ENCODE data around the gene MED22. TPM values are rescaled to one million over a fixed set of nuclear protein-coding genes. Genes with fewer than 3 reads are reported as not detected.
A peak's percentile ranks its signal among the peaks of the same experiment; 100 is the strongest.

Gene MED22
- total RNA-seq, 5 donors from 2014 or later (not counting 1 experiment from before 2014, with no cell fraction given), result 25.9 to 44.8 (median 40.7) TPM

DNA sequence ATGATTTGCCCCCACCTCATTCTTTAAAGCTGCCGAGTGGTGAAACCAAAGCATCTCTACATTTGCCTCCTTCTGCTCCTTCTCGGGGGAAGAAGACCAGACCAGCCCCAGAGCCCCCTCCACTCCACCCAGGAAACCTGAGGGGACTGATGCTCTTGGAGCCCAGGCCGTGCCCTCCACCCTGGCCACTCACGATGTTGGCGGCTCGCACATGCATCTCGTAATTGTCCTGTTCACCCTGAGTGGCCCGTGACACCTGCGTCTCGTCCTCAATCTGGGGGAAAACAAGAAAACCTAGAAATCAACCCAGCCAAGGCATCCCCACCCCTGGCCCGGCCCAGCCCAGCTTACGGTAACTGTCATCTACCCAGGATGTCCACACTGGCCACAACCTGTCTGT lies 3.0 kb downstream of the MED22 start:
- DNase-seq (no peak), ATAC-seq (replicated peaks in 1 of 4) (no peak)
- H3K4me1 ChIP-seq (ENCODE audit: control insufficient read depth in 1 of 2, extremely low read depth in 1 of 2, insufficient read depth in 2 of 2, low read length in 2 of 2), result peaks cover 13 to 57% of the 10 kb centered on the region in 2 experiments
- WGBS (ENCODE audit: insufficient coverage), result 95% methylated on average over 12 of the region's 12 CpGs
- peaks cover 36% of the 10 kb centered on the region for H3K36me3 Mint-ChIP-seq
- H3K9me3 ChIP-seq, result no peaks in the 10 kb centered on the region
- no peaks in the 10 kb centered on the region for H3K27me3 Mint-ChIP-seq
- peaks cover 45 to 60% (median 57%) of the 10 kb centered on the region in 3 donors for H3K4me1 Mint-ChIP-seq
- H3K9me3 Mint-ChIP-seq, result no peaks in the 10 kb centered on the region
- ChIA-PET CTCF (no interaction called here), POLR2A (no interaction called here)
- peaks cover 0 to 3% of the 10 kb centered on the region in 2 experiments for H3K27me3 ChIP-seq (replicated peaks in 1 of 2; ENCODE audit: control insufficient read depth in 2 of 2, extremely low read depth in 1 of 2, insufficient read depth in 2 of 2, low read length in 1 of 2)
- H3K36me3 ChIP-seq (ENCODE audit: control insufficient read depth in 2 of 2, extremely low read depth in 1 of 2, insufficient read depth in 1 of 2, low read length in 1 of 2), result peaks cover 14 to 70% of the 10 kb centered on the region in 2 donors
- no peak overlapping the region for H3K27ac ChIP-seq (ENCODE audit: low read length)
- H3K27ac Mint-ChIP-seq, result no peak overlapping the region
- H3K4me3 Mint-ChIP-seq, result no peak overlapping the region
- no peak overlapping the region for H3K4me3 ChIP-seq (ENCODE audit: control insufficient read depth in 1 of 2, extremely low read depth in 1 of 2, low read length in 1 of 2)

DNA sequence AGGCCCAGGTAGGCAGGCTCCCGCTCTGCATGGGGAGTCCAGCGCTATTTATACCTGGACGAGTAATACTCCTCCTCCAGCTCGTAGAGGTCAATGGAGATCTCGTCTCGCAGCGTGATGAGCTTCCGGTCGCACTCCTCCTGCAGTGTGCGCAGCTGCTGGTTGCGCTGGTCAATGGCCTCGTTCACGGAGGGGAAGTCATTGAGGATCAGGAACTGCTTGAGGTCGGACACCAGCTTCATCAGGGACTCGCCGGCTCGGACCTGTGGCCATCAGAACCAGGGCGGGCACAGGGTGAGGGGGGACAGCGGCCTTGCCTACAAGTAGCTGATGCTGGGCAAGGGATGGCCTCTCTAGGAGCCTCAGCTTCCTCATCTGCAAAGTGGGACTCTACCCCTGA lies 3.9 kb downstream of the MED22 start:
- Mint-ChIP-seq H3K27ac (no peak overlapping the region), H3K27me3 (no peaks in the 10 kb centered on the region), H3K4me3 (no peak overlapping the region), H3K9me3 (no peaks in the 10 kb centered on the region), H3K36me3 (peaks cover 35% of the 10 kb centered on the region), H3K4me1 (peaks cover 39 to 61% (median 59%) of the 10 kb centered on the region in 3 donors)
- no peak overlapping the region for H3K27ac ChIP-seq (ENCODE audit: low read length)
- peaks cover 0 to 3% of the 10 kb centered on the region in 2 experiments for H3K27me3 ChIP-seq (replicated peaks in 1 of 2; ENCODE audit: control insufficient read depth in 2 of 2, extremely low read depth in 1 of 2, insufficient read depth in 2 of 2, low read length in 1 of 2)
- ATAC-seq (replicated peaks in 1 of 4) (no peak), DNase-seq (no peak)
- ChIA-PET CTCF (interaction anchor here in 1 of 2 donors (0.7 kb wide), 1 partner anchor 27 kb away, joined by 3 read pairs; no protein-coding TSS in a partner anchor), POLR2A (no interaction called here)
- H3K9me3 ChIP-seq, result no peaks in the 10 kb centered on the region
- H3K36me3 ChIP-seq (ENCODE audit: control insufficient read depth in 2 of 2, extremely low read depth in 1 of 2, insufficient read depth in 1 of 2, low read length in 1 of 2), result peaks cover 10 to 66% of the 10 kb centered on the region in 2 donors
- H3K4me3 ChIP-seq (ENCODE audit: control insufficient read depth in 1 of 2, extremely low read depth in 1 of 2, low read length in 1 of 2), result no peak overlapping the region
- H3K4me1 ChIP-seq (ENCODE audit: control insufficient read depth in 1 of 2, extremely low read depth in 1 of 2, insufficient read depth in 2 of 2, low read length in 2 of 2), result peaks cover 9 to 52% of the 10 kb centered on the region in 2 experiments
- WGBS (ENCODE audit: insufficient coverage), result 95% methylated on average over 18 of the region's 19 CpGs

DNA sequence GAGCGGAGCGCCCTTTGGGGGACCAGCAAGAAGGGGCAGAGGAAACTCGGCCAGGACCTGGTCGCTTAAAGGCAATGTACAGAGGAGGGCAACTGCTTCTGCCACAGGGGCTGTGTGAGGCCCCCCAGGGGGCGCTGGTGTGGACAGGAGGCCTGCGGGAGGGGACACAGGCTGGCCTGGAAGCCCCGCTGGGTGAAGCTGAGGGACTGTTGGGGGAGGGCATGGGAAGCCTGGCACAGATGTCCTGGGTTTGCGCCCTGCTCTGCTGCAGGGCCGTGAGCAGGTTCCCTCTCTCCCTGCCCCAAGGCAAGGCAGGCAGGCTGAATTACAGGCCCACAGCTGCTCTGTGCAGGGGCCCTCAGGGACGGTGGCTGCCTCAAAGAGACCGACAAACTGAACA lies 5.4 kb downstream of the MED22 start:
- Mint-ChIP-seq H3K4me3 (no peak overlapping the region), H3K27ac (no peak overlapping the region), H3K9me3 (no peaks in the 10 kb centered on the region), H3K27me3 (no peaks in the 10 kb centered on the region), H3K4me1 (peaks cover 28 to 58% (median 48%) of the 10 kb centered on the region in 3 donors), H3K36me3 (peaks cover 34% of the 10 kb centered on the region)
- Histone ChIP-seq H3K27ac (ENCODE audit: low read length) (no peak overlapping the region), H3K36me3 (ENCODE audit: control insufficient read depth in 2 of 2, extremely low read depth in 1 of 2, insufficient read depth in 1 of 2, low read length in 1 of 2) (peaks cover 10 to 66% of the 10 kb centered on the region in 2 donors), H3K27me3 (replicated peaks in 1 of 2; ENCODE audit: control insufficient read depth in 2 of 2, extremely low read depth in 1 of 2, insufficient read depth in 2 of 2, low read length in 1 of 2) (no peaks in the 10 kb centered on the region), H3K9me3 (no peaks in the 10 kb centered on the region), H3K4me3 (ENCODE audit: control insufficient read depth in 1 of 2, extremely low read depth in 1 of 2, low read length in 1 of 2) (no peak overlapping the region), H3K4me1 (ENCODE audit: control insufficient read depth in 1 of 2, extremely low read depth in 1 of 2, insufficient read depth in 2 of 2, low read length in 2 of 2) (peaks cover 4 to 44% of the 10 kb centered on the region in 2 experiments)
- 92% methylated on average over 9 of the region's 11 CpGs for WGBS (ENCODE audit: insufficient coverage)
- ATAC-seq (replicated peaks in 1 of 4), result no peak
- ChIA-PET CTCF (interaction anchor here in 1 of 2 donors (1.2 kb wide), 1 partner anchor 312 kb away, joined by 3 read pairs; the partner anchor contains the start of gene GTF3C5), POLR2A (no interaction called here)
- no peak for DNase-seq

GRCh38 chr9:133342069-133342406 lies 5.9 kb downstream of the MED22 start:
- Histone ChIP-seq H3K27me3 (replicated peaks in 1 of 2; ENCODE audit: control insufficient read depth in 2 of 2, extremely low read depth in 1 of 2, insufficient read depth in 2 of 2, low read length in 1 of 2) (no peaks in the 10 kb centered on the region), H3K4me1 (ENCODE audit: control insufficient read depth in 1 of 2, extremely low read depth in 1 of 2, insufficient read depth in 2 of 2, low read length in 2 of 2) (peaks cover 4 to 41% of the 10 kb centered on the region in 2 experiments), H3K36me3 (ENCODE audit: control insufficient read depth in 2 of 2, extremely low read depth in 1 of 2, insufficient read depth in 1 of 2, low read length in 1 of 2) (peaks cover 10 to 66% of the 10 kb centered on the region in 2 donors), H3K9me3 (no peaks in the 10 kb centered on the region), H3K27ac (ENCODE audit: low read length) (no peak overlapping the region), H3K4me3 (ENCODE audit: control insufficient read depth in 1 of 2, extremely low read depth in 1 of 2, low read length in 1 of 2) (no peak overlapping the region)
- ChIA-PET POLR2A (no interaction called here), CTCF (interaction anchor here in 1 of 2 donors (1.0 to 1.2 kb wide), 2 partner anchors 29 to 312 kb away, joined by 3 read pairs; partner anchors contain the start of gene GTF3C5)
- peaks cover 26 to 58% (median 45%) of the 10 kb centered on the region in 3 donors for H3K4me1 Mint-ChIP-seq
- peaks cover 33% of the 10 kb centered on the region for H3K36me3 Mint-ChIP-seq
- 94% methylated on average over 12 of the region's 12 CpGs for WGBS (ENCODE audit: insufficient coverage)
- DNase-seq, result no peak
- no peaks in the 10 kb centered on the region for H3K27me3 Mint-ChIP-seq
- H3K4me3 Mint-ChIP-seq, result no peak overlapping the region
- no peak overlapping the region for H3K27ac Mint-ChIP-seq
- no peaks in the 10 kb centered on the region for H3K9me3 Mint-ChIP-seq
- ATAC-seq (replicated peaks in 1 of 4), result no peak

- WGBS (ENCODE audit: insufficient coverage), result 89% methylated on average over 11 of the region's 15 CpGs
- ATAC-seq (replicated peaks in 1 of 4) (no peak), DNase-seq (peak in 1 of 35 experiments; percentile 36)
- H3K4me1 ChIP-seq (ENCODE audit: control insufficient read depth in 1 of 2, extremely low read depth in 1 of 2, insufficient read depth in 2 of 2, low read length in 2 of 2), result peaks cover under 1 to 41% of the 10 kb centered on the region in 2 experiments
- H3K4me1 Mint-ChIP-seq, result peaks cover 26 to 57% (median 40%) of the 10 kb centered on the region in 3 donors
- H3K27ac Mint-ChIP-seq, result no peak overlapping the region
- no peaks in the 10 kb centered on the region for H3K9me3 ChIP-seq
- no peak overlapping the region for H3K4me3 Mint-ChIP-seq
- CTCF ChIA-PET, result interaction anchor here in 1 of 2 donors (1.0 to 1.2 kb wide), 2 partner anchors 30 to 311 kb away, joined by 3 read pairs; partner anchors contain the start of gene GTF3C5
- H3K27me3 Mint-ChIP-seq, result no peaks in the 10 kb centered on the region
- POLR2A ChIA-PET, result no interaction called here
- no peaks in the 10 kb centered on the region for H3K9me3 Mint-ChIP-seq
- H3K36me3 Mint-ChIP-seq, result peaks cover 31% of the 10 kb centered on the region
- H3K4me3 ChIP-seq (ENCODE audit: control insufficient read depth in 1 of 2, extremely low read depth in 1 of 2, low read length in 1 of 2), result no peak overlapping the region
- H3K36me3 ChIP-seq (ENCODE audit: control insufficient read depth in 2 of 2, extremely low read depth in 1 of 2, insufficient read depth in 1 of 2, low read length in 1 of 2), result peaks cover 10 to 66% of the 10 kb centered on the region in 2 donors
- no peak overlapping the region for H3K27ac ChIP-seq (ENCODE audit: low read length)
- no peaks in the 10 kb centered on the region for H3K27me3 ChIP-seq (replicated peaks in 1 of 2; ENCODE audit: control insufficient read depth in 2 of 2, extremely low read depth in 1 of 2, insufficient read depth in 2 of 2, low read length in 1 of 2)
Observed at GRCh38 chr9:133341369-133342068, 6.4 kb downstream of the MED22 start.

GRCh38 chr9:133340916-133341315 lies 7.0 kb downstream of the MED22 start:
- Histone ChIP-seq H3K36me3 (ENCODE audit: control insufficient read depth in 2 of 2, extremely low read depth in 1 of 2, insufficient read depth in 1 of 2, low read length in 1 of 2) (peaks cover 10 to 61% of the 10 kb centered on the region in 2 donors), H3K4me1 (ENCODE audit: control insufficient read depth in 1 of 2, extremely low read depth in 1 of 2, insufficient read depth in 2 of 2, low read length in 2 of 2) (peaks cover 2 to 39% of the 10 kb centered on the region in 2 experiments), H3K27ac (ENCODE audit: low read length) (peak overlapping the region; percentile 7), H3K4me3 (ENCODE audit: control insufficient read depth in 1 of 2, extremely low read depth in 1 of 2, low read length in 1 of 2) (no peak overlapping the region), H3K27me3 (replicated peaks in 1 of 2; ENCODE audit: control insufficient read depth in 2 of 2, extremely low read depth in 1 of 2, insufficient read depth in 2 of 2, low read length in 1 of 2) (no peaks in the 10 kb centered on the region), H3K9me3 (no peaks in the 10 kb centered on the region)
- Mint-ChIP-seq H3K9me3 (no peaks in the 10 kb centered on the region), H3K36me3 (peaks cover 33% of the 10 kb centered on the region), H3K4me1 (peaks cover 25 to 57% (median 40%) of the 10 kb centered on the region in 3 donors), H3K27ac (peak overlapping the region; percentile 62 to 82), H3K4me3 (peak overlapping the region in 1 of 3 donors; percentile 9), H3K27me3 (no peaks in the 10 kb centered on the region)
- POLR2A ChIA-PET, result interaction anchor here in 1 of 2 donors (0.5 kb wide), 1 partner anchor 192 kb away, joined by 4 read pairs; no protein-coding TSS in a partner anchor
- WGBS (ENCODE audit: insufficient coverage), result 92% methylated on average over 10 of the region's 13 CpGs
- no peak for ATAC-seq (replicated peaks in 1 of 4)
- CTCF ChIA-PET, result no interaction called here
- DNase-seq, result no peak
